ENCODE results near the gene RAPGEF4.

RAPGEF4 gene

DNA sequence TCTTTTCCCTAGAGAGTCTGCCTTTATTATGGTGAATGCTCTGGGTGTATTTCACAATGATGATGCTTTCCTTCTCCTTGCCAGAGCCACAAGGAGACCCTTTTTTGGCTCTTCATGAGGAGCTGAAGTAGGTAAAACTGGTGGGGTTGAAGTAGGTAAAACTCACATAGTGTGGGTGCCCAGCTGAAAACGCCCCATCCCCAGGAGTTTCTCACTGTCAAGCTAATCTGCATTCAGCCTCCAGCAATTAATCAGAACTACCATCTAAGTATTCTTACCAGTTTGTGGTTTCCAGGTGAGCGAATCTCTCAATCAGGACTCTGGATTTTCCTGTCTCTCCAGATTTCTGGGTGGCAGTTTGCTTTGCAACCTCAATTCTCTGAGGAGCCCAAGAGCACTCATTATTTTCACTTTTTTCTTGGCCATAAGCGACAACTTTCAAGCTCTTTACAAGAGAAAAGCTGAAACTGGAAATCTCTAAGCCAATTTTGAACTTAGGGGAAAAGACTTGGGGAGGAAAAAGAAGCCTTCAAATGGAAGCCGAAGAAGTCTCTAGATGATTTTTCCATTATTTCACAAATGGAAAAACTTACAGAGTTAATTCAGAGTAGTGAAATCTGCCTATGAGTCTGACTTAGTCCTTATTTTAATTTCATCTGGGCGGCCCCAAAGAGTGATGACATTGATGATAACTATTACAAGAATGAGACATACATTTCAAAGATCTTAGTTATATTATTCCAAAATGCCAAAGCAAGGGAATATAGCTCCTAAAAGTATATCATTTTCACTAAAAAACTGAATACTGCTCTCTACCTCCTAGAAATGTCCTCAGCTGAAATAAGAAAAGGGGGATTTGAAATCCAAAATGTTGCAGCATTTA is 218.6 kb downstream of the RAPGEF4 start:
- no peak overlapping the region for H3K4me3 ChIP-seq (replicated peaks; ENCODE audit: low read depth, low read length)
- TF ChIP-seq, protein P1, sequence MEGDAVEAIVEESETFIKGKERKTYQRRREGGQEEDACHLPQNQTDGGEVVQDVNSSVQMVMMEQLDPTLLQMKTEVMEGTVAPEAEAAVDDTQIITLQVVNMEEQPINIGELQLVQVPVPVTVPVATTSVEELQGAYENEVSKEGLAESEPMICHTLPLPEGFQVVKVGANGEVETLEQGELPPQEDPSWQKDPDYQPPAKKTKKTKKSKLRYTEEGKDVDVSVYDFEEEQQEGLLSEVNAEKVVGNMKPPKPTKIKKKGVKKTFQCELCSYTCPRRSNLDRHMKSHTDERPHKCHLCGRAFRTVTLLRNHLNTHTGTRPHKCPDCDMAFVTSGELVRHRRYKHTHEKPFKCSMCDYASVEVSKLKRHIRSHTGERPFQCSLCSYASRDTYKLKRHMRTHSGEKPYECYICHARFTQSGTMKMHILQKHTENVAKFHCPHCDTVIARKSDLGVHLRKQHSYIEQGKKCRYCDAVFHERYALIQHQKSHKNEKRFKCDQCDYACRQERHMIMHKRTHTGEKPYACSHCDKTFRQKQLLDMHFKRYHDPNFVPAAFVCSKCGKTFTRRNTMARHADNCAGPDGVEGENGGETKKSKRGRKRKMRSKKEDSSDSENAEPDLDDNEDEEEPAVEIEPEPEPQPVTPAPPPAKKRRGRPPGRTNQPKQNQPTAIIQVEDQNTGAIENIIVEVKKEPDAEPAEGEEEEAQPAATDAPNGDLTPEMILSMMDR (IDR thresholded peaks at IDR 0.05; ENCODE audit: low read length, missing control alignments) = no peak
- no peak for DNase-seq (ENCODE audit: low read depth)

DNA sequence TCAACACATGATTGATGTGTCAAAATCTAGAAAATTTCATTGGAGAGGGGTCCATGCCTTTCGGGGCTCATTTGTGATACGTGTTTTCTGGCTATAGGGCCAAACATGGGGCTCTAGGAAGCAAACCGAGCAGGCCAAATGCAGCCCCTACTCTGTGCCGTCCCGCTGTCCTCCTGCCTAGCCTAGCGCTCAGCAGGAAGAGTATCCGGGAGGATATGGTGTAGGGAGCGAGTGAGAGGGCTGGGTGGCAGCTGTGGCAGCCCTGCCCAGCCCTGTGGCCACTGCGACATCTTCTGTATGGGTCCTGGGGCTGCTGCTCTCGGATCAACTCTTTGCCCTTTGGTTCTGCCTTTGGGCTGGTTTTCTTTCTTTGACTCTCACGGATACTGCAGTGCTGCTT is 219.9 kb downstream of the RAPGEF4 start:
- TF ChIP-seq, protein P1 (IDR thresholded peaks at IDR 0.05; ENCODE audit: low read length, missing control alignments) = no peak
- H3K4me3 ChIP-seq (replicated peaks; ENCODE audit: low read depth, low read length) = no peak overlapping the region
- no peak for DNase-seq (ENCODE audit: low read depth)

DNA sequence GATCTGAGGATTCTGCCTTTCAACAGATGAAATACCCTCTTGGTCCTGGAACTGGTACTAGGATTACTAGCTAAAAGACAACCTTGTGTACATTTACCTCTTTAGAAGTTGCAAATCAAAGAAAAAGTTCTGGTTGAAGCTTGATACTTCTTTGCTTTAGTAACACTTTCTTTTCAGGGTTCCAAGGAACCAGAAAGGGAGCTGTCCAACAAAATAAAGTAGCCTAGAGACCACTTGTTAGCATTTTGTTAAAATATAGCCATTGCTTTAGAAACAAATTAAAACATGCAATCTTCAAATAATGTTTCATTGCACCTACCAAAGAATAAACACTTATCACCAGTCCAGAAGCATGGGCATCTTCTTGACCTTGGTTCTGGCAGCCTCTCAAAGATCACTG is 222.1 kb downstream of the RAPGEF4 start:
- DNase-seq (ENCODE audit: low read depth) = no peak
- no peak overlapping the region for H3K4me3 ChIP-seq (replicated peaks; ENCODE audit: low read depth, low read length)
- TF ChIP-seq, protein P1 (IDR thresholded peaks at IDR 0.05; ENCODE audit: low read length, missing control alignments) = no peak

DNA sequence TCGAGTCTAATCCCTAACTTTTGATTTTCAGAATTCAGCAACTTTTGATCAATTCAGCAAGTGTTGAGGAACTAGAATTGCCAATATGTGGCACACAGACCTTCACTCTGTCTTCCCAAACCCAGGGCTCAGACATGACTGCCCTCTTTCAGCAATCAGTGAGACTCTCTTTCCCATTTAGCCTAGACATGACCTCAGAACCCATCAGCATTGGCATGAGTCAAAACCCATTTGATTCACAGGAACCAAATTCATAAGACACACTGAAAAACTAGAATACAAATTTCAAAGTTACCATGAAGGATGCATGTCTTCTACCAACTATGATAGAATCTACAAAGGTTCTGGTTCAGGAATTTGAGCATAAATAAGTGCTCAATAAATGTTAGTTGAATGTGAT is 226.4 kb downstream of the RAPGEF4 start:
- H3K4me3 ChIP-seq (replicated peaks; ENCODE audit: low read depth, low read length) = no peak overlapping the region
- no peak for DNase-seq (ENCODE audit: low read depth)
- TF ChIP-seq, protein P1 (IDR thresholded peaks at IDR 0.05; ENCODE audit: low read length, missing control alignments) = no peak

DNA sequence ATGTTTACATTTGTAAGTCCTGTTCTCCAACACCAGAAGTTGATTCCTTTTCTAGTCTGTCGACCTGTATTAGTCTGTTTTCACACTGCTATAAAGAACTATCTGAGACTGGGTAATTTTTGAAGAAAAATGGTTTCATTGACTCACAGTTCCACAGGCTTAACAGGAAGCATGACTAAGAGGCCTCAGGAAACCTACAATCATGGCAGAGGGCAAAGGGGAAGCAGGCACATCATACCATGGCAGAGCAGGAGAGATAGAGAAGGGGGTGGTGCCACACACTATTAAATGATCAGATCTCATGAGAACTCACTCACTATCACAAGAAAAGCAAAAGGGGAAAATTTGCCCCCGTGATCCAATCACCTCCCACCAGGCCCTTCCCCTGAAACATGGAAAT is 227.2 kb downstream of the RAPGEF4 start:
- DNase-seq (ENCODE audit: low read depth) = peak; percentile 66
- H3K4me3 ChIP-seq (replicated peaks; ENCODE audit: low read depth, low read length) = no peak overlapping the region
- TF ChIP-seq, protein P1 (IDR thresholded peaks at IDR 0.05; ENCODE audit: low read length, missing control alignments) = no peak

DNA sequence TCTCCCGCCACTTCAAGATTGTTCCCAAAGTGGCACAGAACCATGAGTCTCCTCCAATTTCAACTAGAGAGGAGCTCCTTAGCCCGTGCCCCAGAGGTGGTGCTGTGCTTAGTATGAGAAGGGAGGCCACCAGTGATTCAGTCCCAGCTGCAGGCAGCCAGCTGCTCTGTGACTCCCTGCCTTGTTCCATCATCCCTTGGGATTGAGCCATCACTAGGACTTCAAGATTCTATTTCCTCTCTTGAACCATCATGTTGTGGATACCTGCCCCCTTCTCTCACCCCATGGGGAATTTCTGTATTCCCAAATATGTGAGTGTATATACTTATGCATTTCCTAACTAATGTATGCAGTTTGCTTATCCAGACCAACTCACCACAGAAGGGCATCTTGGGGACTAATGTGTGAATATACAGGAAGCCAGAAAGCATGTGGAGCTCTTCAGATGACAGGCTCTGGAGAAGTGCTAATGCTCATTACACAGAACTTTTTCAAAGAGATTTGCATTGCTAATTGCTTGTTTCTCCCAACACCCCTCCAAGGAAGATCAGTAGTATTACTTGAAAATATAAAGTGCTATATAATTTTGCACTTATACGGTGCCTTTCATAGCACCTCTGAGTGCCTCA is 229.0 kb downstream of the RAPGEF4 start:
- DNase-seq (ENCODE audit: low read depth) = no peak
- no peak overlapping the region for H3K4me3 ChIP-seq (replicated peaks; ENCODE audit: low read depth, low read length)
- TF ChIP-seq, protein P1 (IDR thresholded peaks at IDR 0.05; ENCODE audit: low read length, missing control alignments) = no peak
